ENCODE results near the gene FLT1. TPM values are rescaled to one million over a fixed set of nuclear protein-coding genes. Genes with fewer than 3 reads are reported as not detected.

FLT1 gene
- total RNA-seq, 3 donors from 2014 or later = 17.0 to 44.6 (median 29.0) TPM

GRCh38 chr13:28442839-28443238 is 52.1 kb downstream of the FLT1 start:
- Histone ChIP-seq H3K27me3 (no peaks in the 10 kb centered on the region), H3K4me1 (no peaks in the 10 kb centered on the region), H3K4me3 (no peak overlapping the region), H3K27ac (no peak overlapping the region), H3K9me3 (peaks cover 0 to 9% of the 10 kb centered on the region in 2 donors), H3K36me3 (no peaks in the 10 kb centered on the region)
- intact Hi-C loops (cut with DNase I; ENCODE audit: low total_unique reads) = no loop called here
- DNase-seq (ENCODE audit: low spot score in 2 of 2) = no peak
- TF ChIP-seq CTCF (IDR thresholded peaks at IDR 0.05) = no peak
- TF ChIP-seq POLR2A (IDR thresholded peaks at IDR 0.05) = no peak
- TF ChIP-seq POLR2AphosphoS5 (IDR thresholded peaks at IDR 0.05) = no peak

DNA sequence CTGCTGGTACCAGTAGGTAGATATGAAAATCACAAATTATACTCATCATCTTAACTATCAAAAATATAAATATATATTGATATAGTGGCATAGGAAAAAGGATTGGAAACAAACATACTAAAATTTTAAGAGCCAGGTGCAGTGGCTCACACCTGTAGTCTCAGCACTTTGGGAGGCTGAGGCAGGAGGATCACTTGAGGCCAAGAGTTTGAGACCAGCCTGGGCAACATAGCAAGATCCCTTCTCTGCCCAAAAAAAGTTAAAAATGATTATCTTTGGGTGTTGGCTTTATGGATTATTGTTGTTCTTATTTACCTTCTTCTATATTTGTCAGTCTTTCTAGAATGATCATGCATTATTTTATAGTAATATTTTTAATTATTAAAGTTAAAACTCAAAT is 53.4 kb downstream of the FLT1 start:
- no peaks in the 10 kb centered on the region for H3K4me1 ChIP-seq
- TF ChIP-seq POLR2A (IDR thresholded peaks at IDR 0.05) (no peak), CTCF (IDR thresholded peaks at IDR 0.05) (no peak), POLR2AphosphoS5 (IDR thresholded peaks at IDR 0.05) (no peak)
- intact Hi-C loops (cut with DNase I; ENCODE audit: low total_unique reads) = no loop called here
- DNase-seq (ENCODE audit: low spot score in 2 of 2) = no peak
- no peaks in the 10 kb centered on the region for H3K36me3 ChIP-seq
- no peak overlapping the region for H3K27ac ChIP-seq
- H3K27me3 ChIP-seq = peaks cover 0 to 2% of the 10 kb centered on the region in 2 donors
- H3K4me3 ChIP-seq = no peak overlapping the region
- H3K9me3 ChIP-seq = peaks cover 0 to 7% of the 10 kb centered on the region in 2 donors

DNA sequence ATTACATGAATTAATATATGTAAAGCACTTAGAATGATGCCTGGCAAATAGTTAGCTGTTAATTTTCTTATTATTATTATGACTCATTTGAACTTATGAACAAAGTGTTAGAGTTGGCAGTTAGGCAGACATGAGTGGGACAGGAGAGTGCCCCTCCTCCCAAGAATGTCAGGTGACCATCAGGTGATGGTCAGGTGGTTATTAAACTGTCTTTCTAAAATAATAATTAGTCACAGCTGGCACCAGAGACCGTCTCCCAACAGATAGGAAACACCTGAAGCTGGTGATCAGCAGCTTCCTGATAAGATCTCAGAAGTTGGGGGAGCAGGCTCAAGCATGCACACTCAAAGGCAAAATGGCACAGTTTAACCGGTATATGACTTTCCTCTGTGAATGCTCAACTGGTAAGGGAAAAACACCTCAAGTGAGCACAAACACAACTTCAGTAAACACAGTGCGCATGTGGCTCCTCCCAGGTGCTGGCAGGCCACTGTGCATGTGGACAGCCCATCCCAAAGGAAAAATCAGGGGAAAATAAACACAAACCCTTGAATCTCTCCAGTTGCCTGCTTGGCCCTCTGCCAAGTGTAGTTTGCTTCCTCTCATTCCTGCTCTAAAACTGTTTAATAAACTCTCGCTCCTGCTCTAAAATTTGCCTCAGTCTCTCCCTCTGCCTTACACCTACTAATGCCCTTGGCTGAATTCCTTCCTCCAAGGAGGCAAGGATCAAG is 54.0 kb downstream of the FLT1 start:
- intact Hi-C loops (cut with DNase I; ENCODE audit: low total_unique reads) = no loop called here

DNA sequence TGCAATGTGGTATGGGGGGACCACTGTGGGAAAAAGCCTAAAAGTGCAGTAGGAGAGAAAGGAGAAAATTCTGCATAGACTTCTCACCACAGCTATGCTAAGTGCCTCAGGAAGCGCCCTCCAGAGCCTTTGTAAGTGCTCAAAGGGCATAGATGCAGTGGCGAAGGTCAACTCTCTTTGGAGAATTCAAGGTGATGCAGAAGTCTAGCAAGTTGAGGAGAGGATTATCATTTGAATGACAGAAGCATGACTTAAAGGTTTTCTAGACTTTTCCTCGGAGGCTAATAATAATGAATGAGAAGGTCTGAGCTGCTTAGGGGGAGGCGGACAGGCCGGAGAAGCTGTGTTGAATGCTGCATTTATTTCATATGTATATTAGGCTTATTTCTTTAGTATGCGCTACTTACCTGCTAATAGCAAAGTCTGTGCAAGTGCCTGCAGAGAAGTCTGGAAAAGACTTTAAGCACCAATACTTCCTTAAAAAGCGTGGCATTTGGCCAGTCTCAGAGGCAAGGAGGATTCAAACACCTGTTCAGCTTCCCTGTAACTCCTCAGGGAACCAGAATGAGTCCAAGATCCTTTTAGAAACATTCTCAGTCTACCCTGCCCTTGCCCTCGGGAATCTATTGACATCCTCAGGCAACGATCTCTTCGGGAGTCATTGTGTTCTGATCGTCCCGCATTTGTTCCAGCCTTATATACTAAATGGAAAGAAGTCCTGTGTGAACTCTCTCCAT is 56.2 kb downstream of the FLT1 start:
- Histone ChIP-seq H3K9me3 (peaks cover 0 to 7% of the 10 kb centered on the region in 2 donors), H3K4me1 (no peaks in the 10 kb centered on the region), H3K27ac (no peak overlapping the region), H3K36me3 (no peaks in the 10 kb centered on the region), H3K27me3 (peaks cover 0 to 3% of the 10 kb centered on the region in 2 donors), H3K4me3 (no peak overlapping the region)
- TF ChIP-seq POLR2AphosphoS5 (IDR thresholded peaks at IDR 0.05) (no peak), CTCF (IDR thresholded peaks at IDR 0.05) (no peak)
- DNase-seq (ENCODE audit: low spot score in 2 of 2) = no peak
- intact Hi-C loops (cut with DNase I; ENCODE audit: low total_unique reads) = no loop called here

More for the DNA sequence above, 54.0 kb downstream of the FLT1 start:
- Histone ChIP-seq H3K36me3 (no peaks in the 10 kb centered on the region), H3K4me1 (no peaks in the 10 kb centered on the region), H3K27me3 (peaks cover 0 to 3% of the 10 kb centered on the region in 2 donors), H3K4me3 (no peak overlapping the region), H3K27ac (no peak overlapping the region), H3K9me3 (peaks cover 0 to 7% of the 10 kb centered on the region in 2 donors)
- DNase-seq (ENCODE audit: low spot score in 2 of 2) = no peak
- TF ChIP-seq POLR2A (IDR thresholded peaks at IDR 0.05) = no peak
- no peak for TF ChIP-seq CTCF (IDR thresholded peaks at IDR 0.05)
- TF ChIP-seq POLR2AphosphoS5 (IDR thresholded peaks at IDR 0.05) = no peak

- intact Hi-C loops (cut with DNase I; ENCODE audit: low total_unique reads) = no loop called here
- Histone ChIP-seq H3K9me3 (peaks cover 0 to 7% of the 10 kb centered on the region in 2 donors), H3K36me3 (no peaks in the 10 kb centered on the region), H3K4me3 (no peak overlapping the region), H3K27ac (no peak overlapping the region), H3K27me3 (peaks cover 0 to 3% of the 10 kb centered on the region in 2 donors), H3K4me1 (no peaks in the 10 kb centered on the region)
- TF ChIP-seq CTCF (IDR thresholded peaks at IDR 0.05) (no peak), POLR2A (IDR thresholded peaks at IDR 0.05) (no peak), POLR2AphosphoS5 (IDR thresholded peaks at IDR 0.05) (no peak)
- no peak for DNase-seq (ENCODE audit: low spot score in 2 of 2)
These were observed 56.9 kb downstream of the FLT1 start for GRCh38 chr13:28438067-28438466.

Data from breast epithelium (tissue), 4 donors.